ENCODE measurements around the gene SSH2. TPM values are rescaled to one million over a fixed set of nuclear protein-coding genes. Genes with fewer than 3 reads are reported as not detected.

SSH2 gene
- total RNA-seq, 2 donors from 2014 or later = 43.6 to 62.2 TPM

DNA sequence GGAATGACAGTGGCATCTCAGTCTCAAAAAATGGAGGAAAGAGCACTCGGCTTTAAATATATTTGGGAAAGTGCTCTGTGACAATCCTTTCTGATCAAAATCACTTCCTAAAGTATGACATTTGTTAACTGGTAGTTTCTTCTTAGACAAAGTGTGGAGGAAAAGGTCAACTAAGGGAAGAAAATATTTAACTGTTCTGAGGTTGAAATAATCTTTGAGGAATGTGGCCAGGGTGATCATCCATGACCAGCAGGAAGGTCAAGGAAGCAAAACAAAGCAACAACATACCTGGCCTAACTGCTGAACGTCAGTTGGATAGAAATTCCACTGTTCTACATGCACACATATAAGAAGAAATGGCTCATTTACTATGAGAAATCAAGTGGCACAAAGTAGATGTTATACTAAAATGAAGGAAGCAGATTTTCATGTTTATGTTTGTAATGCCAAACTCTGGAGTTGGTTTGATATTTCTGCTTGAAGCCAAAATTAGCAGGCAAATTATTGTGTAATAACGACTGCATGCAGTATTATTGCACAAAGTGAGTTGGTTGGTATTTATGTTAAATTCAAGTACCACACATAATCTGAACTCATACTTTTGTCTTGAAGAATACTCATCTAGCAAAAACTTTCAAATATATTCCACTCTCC lies 220.0 kb downstream of the SSH2 start:
- Mint-ChIP-seq H3K9me3 (no peaks in the 10 kb centered on the region), H3K27ac (no peak overlapping the region), H3K36me3 (peaks cover 0 to 24% of the 10 kb centered on the region in 2 donors)
- ATAC-seq (no peak), DNase-seq (ENCODE audit: low spot score in 2 of 2) (no peak)

DNA sequence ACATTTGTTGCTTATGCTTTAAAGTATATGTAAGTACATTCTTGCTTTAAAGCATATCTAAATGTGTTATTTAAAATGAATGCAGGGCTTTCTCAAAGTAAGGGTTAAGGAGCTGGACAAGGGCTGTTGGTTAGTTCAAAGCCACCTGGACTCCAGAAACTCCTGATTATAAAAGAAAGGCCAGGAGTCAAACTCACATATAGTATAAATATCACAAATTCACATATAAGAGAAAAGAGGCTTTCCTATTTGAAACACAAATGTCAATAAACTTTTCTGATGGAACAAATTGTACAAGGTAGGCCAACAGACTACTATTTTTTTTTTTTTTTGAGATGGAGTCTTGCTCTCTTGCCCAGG lies 222.8 kb downstream of the SSH2 start:
- DNase-seq (ENCODE audit: low spot score in 2 of 2) = no peak
- H3K27ac Mint-ChIP-seq = peak overlapping the region; percentile 91 to 97
- ATAC-seq = no peak
- H3K36me3 Mint-ChIP-seq = peaks cover 5 to 25% of the 10 kb centered on the region in 2 donors
- no peaks in the 10 kb centered on the region for H3K9me3 Mint-ChIP-seq

DNA sequence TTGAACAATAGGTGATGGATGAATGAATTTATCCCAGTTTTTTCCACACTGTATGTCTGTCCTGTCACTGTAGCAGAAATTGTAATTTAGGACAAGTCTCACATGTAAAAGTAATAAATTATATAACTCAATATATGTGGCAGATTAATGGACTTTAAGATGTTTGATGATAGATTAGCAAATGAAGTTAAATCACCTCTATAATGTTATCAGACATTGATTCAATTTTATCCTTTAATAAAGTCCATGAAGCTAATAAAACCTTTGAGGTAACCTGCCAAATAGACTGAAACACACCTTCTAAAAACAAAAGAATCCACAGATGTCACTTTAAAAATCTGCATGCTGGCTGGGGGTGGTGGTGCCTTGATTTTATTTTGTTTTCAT lies 224.0 kb downstream of the SSH2 start:
- ATAC-seq = no peak
- Mint-ChIP-seq H3K9me3 (no peaks in the 10 kb centered on the region), H3K27ac (peak overlapping the region; percentile 91 to 97)

DNA sequence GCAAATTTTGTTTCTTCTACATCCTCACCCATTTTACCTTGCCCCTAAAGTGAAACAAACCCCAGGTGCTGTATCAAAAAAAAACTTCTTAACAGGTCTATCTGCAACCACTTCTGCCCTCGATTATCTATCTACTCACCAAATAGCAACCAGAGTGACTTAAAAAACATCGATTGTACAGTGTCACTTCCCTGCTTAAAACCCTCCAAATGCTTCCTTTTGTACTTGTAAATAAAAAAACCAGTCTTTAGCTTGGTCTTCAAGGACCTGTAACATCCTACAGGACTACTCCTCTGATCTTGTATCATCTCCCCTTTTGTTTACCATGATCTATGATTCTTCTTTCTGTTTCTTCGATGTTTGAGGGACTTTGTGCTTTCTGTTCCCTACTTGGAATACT lies 224.6 kb downstream of the SSH2 start:
- Mint-ChIP-seq H3K36me3 (peaks cover 5 to 11% of the 10 kb centered on the region in 2 donors), H3K27ac (peak overlapping the region; percentile 91 to 97), H3K9me3 (no peaks in the 10 kb centered on the region)
- DNase-seq (ENCODE audit: low spot score in 2 of 2) = no peak
- no peak for ATAC-seq

More for the DNA sequence above, 224.0 kb downstream of the SSH2 start:
- H3K36me3 Mint-ChIP-seq = peaks cover 5 to 15% of the 10 kb centered on the region in 2 donors
- no peak for DNase-seq (ENCODE audit: low spot score in 2 of 2)

DNA sequence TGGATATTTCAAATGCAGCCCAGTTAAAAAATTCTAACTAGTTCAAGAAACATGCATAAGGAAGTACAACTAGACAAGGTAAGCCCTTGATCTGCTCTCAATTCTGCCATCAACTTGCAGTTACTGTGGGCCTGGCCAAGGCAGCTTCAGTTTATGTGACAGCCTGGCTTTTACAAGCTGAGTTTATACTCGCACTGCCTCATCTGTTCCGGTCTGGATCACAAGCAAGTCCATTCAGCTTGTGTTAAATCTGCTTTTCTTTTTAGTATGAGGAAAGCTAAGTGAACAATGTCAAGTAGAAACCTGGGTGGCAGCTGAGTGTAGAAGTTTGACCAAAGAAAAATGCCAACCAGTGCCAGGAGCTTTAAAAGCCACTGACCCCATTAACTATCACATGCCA lies 230.7 kb downstream of the SSH2 start:
- DNase-seq (ENCODE audit: low spot score in 2 of 2) = no peak
- no peaks in the 10 kb centered on the region for H3K9me3 Mint-ChIP-seq
- peak overlapping the region in 1 of 2 donors; percentile 27 for H3K27ac Mint-ChIP-seq
- peaks cover 11 to 40% of the 10 kb centered on the region in 2 donors for H3K36me3 Mint-ChIP-seq
- ATAC-seq = no peak

DNA sequence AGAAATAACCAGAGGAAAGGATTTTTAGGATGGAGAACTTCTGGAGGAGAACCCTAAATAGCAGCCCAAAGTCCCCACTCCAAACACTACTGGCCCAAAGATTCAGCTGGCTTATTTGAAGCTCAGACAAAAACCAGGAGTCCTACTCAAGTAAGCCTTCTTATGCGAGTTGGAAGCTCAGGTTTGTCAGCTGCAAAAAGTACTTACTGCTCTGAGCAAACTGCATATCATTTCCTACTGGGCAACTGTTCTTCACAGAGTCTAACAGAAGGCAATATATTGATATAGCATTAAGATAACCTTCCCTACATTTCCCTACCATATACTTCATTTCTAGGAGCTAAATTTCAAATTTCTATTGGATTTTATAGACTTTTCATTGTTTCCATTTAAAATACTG lies 231.2 kb downstream of the SSH2 start:
- ATAC-seq (no peak), DNase-seq (ENCODE audit: low spot score in 2 of 2) (no peak)
- Mint-ChIP-seq H3K27ac (peak overlapping the region in 1 of 2 donors; percentile 27), H3K36me3 (peaks cover 11 to 44% of the 10 kb centered on the region in 2 donors), H3K9me3 (no peaks in the 10 kb centered on the region)

DNA sequence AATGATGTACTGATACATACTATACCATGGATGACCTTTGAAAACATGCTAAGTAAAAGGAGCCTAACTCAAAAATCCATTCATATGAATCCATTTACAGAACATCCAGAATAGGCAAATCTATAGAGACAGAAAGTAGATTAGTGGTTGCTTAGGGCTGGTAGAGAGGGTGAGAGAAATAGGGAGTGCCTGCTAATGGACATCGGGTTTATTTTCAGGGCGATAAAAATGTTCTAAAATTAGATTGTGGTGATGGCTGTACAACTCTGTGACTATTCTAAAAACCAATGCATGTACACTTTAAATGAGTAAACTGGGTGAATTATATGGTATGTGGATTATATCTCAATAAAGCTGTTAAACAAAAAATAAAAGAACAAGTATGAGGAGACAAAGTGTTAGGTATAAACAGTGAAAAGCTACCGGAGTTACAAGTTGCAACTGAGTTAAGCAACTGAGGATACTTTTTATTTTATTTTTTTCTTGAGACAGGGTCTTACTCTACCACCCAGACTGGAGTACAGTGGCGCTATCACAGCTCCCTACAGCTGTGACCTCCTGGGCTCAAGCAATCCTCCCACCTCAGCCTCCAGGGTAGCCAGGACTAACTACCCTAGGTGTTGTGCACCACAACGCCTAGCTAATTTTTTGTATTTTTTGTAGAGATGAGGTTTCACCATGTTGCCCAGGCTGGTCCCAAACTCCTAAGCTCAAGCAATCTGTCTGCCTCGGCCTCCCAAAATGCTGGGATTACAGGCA lies 231.8 kb downstream of the SSH2 start:
- ATAC-seq (no peak), DNase-seq (ENCODE audit: low spot score in 2 of 2) (no peak)
- H3K9me3 Mint-ChIP-seq = no peaks in the 10 kb centered on the region
- H3K36me3 Mint-ChIP-seq = peaks cover 11 to 46% of the 10 kb centered on the region in 2 donors
- H3K27ac Mint-ChIP-seq = no peak overlapping the region

DNA sequence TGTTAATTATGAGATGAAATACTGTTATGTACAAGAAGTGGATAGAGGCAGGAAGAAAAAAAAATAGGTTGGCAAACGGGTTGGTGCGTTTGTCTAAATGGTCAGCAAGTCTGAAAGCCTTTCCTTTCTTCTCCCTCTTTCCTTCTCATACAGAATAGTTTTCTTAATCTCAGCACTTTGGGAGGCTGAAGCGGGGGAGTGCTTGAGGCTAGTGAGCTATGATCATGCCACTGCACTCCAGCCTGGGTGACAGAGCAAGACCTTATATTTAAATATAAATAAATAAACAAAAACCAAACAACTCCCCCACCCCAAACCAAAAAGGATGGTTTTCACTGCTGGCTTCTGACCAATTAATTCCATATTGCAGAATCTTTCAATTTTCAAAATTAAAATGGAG lies 232.7 kb downstream of the SSH2 start:
- Mint-ChIP-seq H3K9me3 (no peaks in the 10 kb centered on the region), H3K27ac (no peak overlapping the region), H3K36me3 (peaks cover 6 to 38% of the 10 kb centered on the region in 2 donors)

DNA sequence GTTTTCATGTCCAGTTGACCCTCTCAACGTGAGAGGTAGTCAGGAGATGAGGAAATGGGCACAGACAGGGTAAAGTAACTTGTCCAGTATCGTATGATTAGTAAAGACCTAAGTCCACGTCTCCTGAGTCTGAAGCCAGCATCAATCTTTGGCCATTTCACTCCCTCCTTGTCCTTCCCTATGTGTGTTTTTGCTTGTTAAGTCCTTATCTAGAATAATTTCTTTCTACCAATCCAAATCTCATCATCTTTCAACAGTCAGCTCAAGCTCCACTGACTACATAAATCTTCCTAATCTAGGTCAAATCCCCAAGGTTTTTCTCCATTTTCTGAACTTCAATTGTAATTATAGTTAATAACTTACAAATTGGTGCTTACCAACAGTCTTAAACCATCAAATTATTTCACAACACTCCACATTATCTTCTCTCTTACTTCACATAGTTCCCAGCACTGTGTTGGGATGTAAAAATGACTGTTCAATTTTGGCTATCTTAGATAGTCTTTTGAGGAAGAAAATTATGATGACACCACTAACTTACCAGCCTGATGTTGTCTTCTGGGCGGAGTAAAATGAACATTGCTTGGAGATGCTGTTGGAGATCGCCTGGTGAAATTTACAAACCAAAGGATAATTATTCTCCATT lies 235.0 kb downstream of the SSH2 start:
- no peak for DNase-seq (ENCODE audit: low spot score in 2 of 2)
- Mint-ChIP-seq H3K36me3 (peaks cover 6 to 44% of the 10 kb centered on the region in 2 donors), H3K27ac (peak overlapping the region; percentile 8 to 19), H3K9me3 (no peaks in the 10 kb centered on the region)
- no peak for ATAC-seq

More for the DNA sequence above, 232.7 kb downstream of the SSH2 start:
- ATAC-seq = no peak
- DNase-seq (ENCODE audit: low spot score in 2 of 2) = no peak

DNA sequence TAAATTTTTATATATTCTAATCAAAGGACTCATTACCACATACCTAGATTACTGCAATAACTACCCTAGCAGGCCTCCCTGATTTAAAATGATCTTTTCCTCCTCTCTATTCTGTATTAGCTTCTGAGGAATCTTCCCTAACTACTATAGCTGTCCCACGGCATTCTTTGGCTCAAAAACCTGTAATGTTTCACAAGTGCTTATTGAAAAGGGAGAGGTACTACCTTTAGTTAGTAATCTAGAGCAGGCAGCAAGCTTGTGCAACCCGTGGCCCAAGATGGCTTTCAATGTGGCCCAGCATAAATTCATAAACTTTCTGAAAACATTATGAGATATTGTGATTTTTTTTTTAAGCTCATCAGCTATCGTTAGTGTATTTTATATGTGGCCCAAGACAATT lies 236.3 kb downstream of the SSH2 start:
- no peak for DNase-seq (ENCODE audit: low spot score in 2 of 2)
- Mint-ChIP-seq H3K9me3 (no peaks in the 10 kb centered on the region), H3K36me3 (peaks cover 6 to 39% of the 10 kb centered on the region in 2 donors), H3K27ac (peak overlapping the region in 1 of 2 donors; percentile 69)
- ATAC-seq = no peak

DNA sequence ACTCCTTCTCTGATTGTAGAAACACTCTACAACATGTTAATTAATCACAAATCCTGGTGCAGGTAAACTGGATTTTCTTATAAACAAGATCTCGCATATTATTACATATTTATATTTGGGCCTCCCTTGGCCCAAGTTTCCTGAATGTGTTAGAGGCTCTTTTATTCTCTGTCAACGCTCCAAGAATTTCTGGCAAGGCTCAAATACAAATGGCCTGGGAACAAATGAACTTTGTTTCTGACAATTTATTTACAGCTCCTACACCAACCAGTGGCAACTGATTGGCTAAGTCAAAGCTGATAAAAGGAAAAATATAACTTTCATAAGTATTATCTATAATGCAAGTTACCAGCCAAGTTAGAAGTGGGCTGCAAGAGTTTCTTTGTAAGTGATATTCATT lies 242.4 kb downstream of the SSH2 start:
- no peak for ATAC-seq
- DNase-seq (ENCODE audit: low spot score in 2 of 2) = no peak
- no peaks in the 10 kb centered on the region for H3K9me3 Mint-ChIP-seq
- H3K36me3 Mint-ChIP-seq = peaks cover 5 to 39% of the 10 kb centered on the region in 2 donors
- H3K27ac Mint-ChIP-seq = peak overlapping the region in 1 of 2 donors; percentile 57

DNA sequence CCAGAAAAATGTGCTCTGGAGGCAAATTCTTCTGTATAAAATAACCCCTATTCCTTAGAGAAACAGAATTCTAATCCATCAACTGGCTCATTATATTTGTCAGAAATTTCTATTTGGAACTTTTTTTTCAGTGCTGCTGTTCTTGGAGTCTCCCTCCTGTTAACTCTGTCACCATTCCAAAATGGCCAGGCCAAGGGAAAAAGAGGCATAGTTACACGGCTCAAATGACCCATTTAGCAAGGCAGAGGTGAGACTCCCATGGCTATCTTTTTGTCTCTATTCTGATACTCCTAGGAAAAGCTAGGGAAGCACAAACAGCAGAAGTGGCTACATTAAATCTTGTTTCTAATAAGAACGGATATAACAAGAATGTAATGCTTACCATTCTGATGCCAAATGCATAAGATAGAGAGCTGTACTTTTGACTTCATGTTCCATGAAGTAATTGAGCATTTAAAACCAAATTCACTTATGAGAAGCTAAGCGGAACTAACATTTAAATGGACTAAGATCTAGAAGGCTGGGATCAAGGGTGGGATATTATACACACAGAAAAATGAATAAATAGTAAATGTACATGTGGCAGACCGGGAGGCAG lies 242.9 kb downstream of the SSH2 start:
- DNase-seq (ENCODE audit: low spot score in 2 of 2) = no peak
- Mint-ChIP-seq H3K27ac (peak overlapping the region in 1 of 2 donors; percentile 57), H3K9me3 (no peaks in the 10 kb centered on the region), H3K36me3 (peaks cover 5 to 39% of the 10 kb centered on the region in 2 donors)
- no peak for ATAC-seq

DNA sequence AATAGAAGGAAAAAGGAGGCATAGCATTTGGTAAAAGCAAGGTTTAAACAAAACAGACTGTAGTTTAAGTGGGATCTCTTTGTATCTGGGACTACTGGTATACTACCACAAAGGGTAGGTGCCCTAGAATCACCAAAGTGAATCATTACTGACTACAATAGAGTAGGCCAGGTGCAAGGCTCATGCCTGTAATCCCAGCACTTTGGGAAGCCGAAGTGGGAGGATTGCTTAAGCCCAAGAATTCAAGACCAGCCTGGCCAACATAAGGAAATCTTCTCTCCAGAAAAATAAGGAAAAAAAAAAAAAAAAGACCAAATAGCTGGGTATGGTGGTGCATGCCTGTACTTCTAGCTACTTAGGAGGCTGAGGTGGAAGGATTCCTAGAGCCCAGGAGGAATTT lies 246.5 kb downstream of the SSH2 start:
- DNase-seq (ENCODE audit: low spot score in 2 of 2) (no peak), ATAC-seq (no peak)
- peak overlapping the region; percentile 62 to 74 for H3K27ac Mint-ChIP-seq
- peaks cover 5 to 27% of the 10 kb centered on the region in 2 donors for H3K36me3 Mint-ChIP-seq
- no peaks in the 10 kb centered on the region for H3K9me3 Mint-ChIP-seq

DNA sequence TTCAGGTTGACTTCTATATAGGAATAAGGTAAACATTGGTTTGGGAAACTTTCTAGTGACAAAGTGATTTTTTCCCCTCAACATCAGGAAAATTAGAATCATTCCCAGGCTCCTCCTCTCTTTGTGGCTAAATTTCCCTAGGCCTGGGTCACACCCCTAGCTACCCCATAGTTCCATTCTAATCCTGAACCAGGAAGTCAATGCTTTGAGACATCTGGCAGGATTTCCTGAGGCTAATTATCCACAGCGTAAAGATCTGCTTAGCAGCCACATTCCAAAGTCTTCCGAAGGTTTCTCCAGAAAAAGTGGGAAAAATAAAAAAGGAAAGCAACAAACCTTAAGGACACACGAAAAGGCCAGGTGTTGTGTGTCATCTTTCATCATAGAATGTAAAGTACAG lies 247.0 kb downstream of the SSH2 start:
- DNase-seq (ENCODE audit: low spot score in 2 of 2) (no peak), ATAC-seq (no peak)
- Mint-ChIP-seq H3K36me3 (peaks cover 5 to 27% of the 10 kb centered on the region in 2 donors), H3K27ac (peak overlapping the region; percentile 62 to 77), H3K9me3 (no peaks in the 10 kb centered on the region)

DNA sequence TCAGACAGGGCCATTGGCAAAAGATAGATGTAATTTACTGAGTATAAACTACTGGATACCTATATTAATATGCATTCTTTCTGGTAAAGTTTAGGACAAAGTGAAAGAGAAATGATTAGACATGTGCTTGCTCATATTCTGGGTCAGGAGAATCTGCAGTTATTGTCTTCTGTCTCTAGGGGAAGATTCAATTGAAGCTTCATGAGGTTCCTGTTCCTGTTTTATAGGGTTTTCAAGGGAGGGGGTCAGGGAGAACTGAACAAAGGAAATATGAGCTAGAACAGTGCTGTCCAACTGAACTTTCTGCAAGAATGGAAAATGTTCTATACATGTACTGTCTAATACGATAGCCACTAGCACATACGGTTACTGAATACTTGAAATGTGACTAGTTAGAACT lies 248.0 kb downstream of the SSH2 start:
- ATAC-seq (no peak), DNase-seq (ENCODE audit: low spot score in 2 of 2) (no peak)
- Mint-ChIP-seq H3K9me3 (no peaks in the 10 kb centered on the region), H3K36me3 (peaks cover 2 to 27% of the 10 kb centered on the region in 2 donors), H3K27ac (peak overlapping the region; percentile 32 to 62)

DNA sequence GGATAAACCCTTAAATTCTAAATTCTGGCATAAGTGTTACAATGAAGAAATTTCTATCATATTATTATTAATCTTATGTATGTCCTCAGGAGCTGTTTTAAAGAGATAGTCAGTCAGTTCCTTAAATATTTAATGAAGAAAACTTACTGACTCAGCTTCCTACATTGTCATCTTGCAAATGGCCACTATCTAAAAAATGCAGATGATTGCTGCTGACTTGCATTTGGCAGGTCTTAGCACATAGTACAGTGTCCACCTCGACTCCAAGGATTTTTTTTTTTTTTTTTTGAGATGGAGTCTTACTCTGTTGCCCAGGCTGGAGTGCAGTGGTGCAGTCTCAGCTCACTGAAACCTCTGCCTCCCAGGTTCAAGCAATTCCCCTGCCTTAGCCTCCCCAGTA lies 252.2 kb downstream of the SSH2 start:
- H3K27ac Mint-ChIP-seq = no peak overlapping the region

DNA sequence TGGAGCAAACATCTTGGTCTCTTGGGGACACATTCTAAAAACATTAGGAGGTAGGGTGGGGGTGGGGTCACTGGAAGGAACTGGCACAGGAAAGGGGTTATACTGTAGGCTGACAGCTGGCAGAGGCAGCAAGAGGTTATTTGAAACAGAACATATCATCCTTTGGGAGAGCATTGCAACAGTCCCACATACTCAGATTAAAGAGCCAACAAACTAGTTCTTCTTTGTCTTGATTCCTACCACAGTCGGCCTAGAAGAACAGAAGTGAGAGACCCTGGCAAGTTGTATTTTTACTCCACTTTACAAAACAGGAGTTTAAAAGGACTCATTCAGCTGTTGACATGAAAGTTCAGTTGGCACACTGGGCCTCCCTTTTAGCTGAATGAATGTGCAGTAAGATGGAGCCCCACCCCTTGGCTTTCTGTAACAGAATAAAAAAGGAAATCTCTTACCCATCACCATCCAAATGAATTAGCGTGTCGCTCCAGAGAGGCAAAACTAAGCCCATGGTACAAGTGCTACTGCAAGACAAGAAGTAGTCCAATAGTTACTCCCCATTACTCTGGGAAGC lies 252.7 kb downstream of the SSH2 start:
- Mint-ChIP-seq H3K27ac (peak overlapping the region; percentile 52 to 65), H3K36me3 (peaks cover 0 to 11% of the 10 kb centered on the region in 2 donors), H3K9me3 (no peaks in the 10 kb centered on the region)
- no peak for DNase-seq (ENCODE audit: low spot score in 2 of 2)
- ATAC-seq = peak in 1 of 2 donors; percentile 48

More for the DNA sequence above, 252.2 kb downstream of the SSH2 start:
- DNase-seq (ENCODE audit: low spot score in 2 of 2) = no peak
- H3K36me3 Mint-ChIP-seq = peaks cover 0 to 9% of the 10 kb centered on the region in 2 donors
- no peaks in the 10 kb centered on the region for H3K9me3 Mint-ChIP-seq
- ATAC-seq = no peak
